Measurements from ENCODE around the gene GREM1.

GREM1 gene

GRCh38 chr15:32781781-32782180 lies 64.0 kb downstream of the GREM1 start:
- no peak for DNase-seq (ENCODE audit: low read depth)

DNA sequence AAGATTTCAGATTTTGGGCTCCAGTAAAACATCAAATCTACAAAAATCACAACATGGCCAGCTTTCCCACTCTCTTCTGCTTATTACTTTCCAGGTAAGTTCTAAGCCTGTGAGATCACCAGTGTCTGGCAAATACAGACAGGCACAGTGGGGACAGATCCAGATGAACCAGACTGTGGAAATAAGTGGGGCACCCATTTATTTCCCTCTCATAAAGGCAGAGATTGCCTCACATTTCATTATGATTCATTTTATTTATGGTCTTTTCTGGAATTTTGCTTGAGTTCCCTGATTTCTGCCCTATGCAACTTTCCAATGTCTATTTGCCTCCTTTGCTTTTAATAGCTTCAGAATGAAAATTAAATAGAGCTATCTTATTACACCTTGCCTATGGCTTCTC lies 66.8 kb downstream of the GREM1 start:
- no peak for DNase-seq (ENCODE audit: low read depth)

DNA sequence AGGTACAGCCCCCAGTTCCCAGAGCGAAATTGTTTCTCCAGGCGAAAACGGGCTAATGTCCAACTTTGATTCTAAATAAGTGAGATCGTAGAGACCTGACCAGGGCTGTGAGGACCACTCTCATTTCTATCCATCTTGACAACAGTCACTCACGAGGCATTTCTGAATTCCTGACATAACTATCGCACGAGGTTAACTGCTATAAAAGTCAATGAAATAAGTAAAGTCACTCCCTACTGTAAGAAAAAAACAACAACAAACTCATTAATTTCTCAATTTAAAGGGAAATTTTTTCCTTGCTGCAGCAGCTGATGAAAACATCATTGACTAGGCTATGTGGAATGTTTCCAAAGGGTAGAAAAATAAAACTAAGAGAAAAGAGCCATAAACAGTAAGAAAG lies 69.1 kb downstream of the GREM1 start:
- no peak for DNase-seq (ENCODE audit: low read depth)

DNA sequence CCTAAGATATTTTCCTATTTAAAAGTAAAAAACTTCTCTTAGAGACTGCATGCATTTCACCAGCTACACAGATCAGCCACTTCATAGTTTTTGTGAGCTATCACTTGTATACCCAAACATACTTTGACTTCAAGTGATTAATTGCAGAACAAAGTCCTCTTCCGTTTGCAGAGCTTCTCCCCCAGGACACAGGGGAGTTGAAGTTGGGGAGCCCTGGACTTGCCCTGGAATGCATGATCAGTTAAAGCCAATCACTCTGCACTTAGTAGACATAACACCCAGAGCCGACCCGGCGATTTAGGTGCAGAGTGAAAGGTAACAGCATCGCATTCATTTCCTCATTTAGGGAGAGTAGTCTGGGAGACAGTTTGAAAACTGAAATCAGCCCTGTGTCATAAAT lies 70.1 kb downstream of the GREM1 start:
- no peak for DNase-seq (ENCODE audit: low read depth)

DNA sequence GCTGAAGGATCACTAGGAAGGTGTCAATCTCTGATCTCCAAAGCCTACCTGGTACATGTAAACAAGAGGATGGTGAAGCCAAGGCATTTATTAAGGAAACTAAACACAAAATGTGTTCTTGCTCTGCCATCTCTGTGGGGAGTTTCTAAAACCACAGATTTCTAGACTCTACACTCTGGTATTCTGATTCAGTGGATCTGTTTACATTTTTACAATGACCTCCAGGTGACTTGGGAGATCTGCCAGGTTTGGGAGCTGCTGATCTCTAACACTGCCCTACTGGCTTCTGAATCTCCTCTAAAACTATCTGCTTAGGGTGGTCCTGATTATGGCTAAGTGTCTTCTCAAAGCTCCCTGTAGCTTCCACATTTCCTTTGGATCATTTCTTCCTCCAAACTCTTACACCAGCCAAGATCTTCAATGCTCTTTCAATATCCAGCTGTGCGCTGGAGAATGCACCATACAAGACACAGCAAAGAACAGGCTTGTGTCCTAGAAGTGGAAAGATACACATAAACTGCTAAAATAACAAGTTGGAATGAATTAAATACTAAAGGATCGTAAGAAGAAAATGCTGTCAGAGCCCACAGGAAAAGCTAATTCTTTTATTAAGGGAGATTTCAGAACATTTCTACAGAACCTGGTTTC lies 72.7 kb downstream of the GREM1 start:
- DNase-seq (ENCODE audit: low read depth) = no peak

- DNase-seq (ENCODE audit: low read depth) = no peak
Measured at GRCh38 chr15:32792436-32792835, 74.6 kb downstream of the GREM1 start.

Data from HS-27A (cell line).